ENCODE data around the gene MAN2C1.

MAN2C1 gene

DNA sequence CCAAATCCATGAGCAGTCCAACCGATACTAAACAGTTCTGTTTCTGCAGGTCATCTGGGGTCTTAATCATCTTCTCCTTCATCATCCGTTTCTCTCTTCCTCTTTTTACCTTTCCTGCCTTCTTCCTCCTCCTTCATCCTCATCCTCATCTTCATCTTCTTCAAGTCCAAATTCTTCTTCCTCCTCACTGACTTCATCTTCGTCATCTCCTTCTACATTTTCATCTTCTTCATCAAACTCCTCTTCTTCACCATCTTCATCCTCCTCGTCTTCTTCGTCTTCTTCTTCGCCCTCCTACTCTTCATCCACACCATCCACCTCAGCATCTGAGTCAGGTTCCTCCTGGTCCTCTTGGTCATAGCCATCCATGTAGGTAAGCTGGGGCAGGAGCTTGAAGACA is 46.7 kb downstream of the MAN2C1 start:
- TF ChIP-seq SIN3A (IDR thresholded peaks at IDR 0.05; ENCODE audit: borderline replicate concordance, insufficient read depth, low read length) (no peak), FOXP2 (optimal IDR thresholded peaks at IDR 0.05; ENCODE audit: borderline replicate concordance, extremely low read depth, extremely low read length, insufficient read depth) (no peak), TAF1 (IDR thresholded peaks at IDR 0.05; ENCODE audit: borderline replicate concordance, insufficient read depth, low read length) (no peak), POLR2AphosphoS5 (IDR thresholded peaks at IDR 0.05; ENCODE audit: low read depth, low read length) (no peak)
- TF ChIP-seq, protein P1, sequence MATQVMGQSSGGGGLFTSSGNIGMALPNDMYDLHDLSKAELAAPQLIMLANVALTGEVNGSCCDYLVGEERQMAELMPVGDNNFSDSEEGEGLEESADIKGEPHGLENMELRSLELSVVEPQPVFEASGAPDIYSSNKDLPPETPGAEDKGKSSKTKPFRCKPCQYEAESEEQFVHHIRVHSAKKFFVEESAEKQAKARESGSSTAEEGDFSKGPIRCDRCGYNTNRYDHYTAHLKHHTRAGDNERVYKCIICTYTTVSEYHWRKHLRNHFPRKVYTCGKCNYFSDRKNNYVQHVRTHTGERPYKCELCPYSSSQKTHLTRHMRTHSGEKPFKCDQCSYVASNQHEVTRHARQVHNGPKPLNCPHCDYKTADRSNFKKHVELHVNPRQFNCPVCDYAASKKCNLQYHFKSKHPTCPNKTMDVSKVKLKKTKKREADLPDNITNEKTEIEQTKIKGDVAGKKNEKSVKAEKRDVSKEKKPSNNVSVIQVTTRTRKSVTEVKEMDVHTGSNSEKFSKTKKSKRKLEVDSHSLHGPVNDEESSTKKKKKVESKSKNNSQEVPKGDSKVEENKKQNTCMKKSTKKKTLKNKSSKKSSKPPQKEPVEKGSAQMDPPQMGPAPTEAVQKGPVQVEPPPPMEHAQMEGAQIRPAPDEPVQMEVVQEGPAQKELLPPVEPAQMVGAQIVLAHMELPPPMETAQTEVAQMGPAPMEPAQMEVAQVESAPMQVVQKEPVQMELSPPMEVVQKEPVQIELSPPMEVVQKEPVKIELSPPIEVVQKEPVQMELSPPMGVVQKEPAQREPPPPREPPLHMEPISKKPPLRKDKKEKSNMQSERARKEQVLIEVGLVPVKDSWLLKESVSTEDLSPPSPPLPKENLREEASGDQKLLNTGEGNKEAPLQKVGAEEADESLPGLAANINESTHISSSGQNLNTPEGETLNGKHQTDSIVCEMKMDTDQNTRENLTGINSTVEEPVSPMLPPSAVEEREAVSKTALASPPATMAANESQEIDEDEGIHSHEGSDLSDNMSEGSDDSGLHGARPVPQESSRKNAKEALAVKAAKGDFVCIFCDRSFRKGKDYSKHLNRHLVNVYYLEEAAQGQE (IDR thresholded peaks at IDR 0.05; ENCODE audit: insufficient read depth in 1 of 2, low read depth in 2 of 2, low read length in 2 of 2): no peak

DNA sequence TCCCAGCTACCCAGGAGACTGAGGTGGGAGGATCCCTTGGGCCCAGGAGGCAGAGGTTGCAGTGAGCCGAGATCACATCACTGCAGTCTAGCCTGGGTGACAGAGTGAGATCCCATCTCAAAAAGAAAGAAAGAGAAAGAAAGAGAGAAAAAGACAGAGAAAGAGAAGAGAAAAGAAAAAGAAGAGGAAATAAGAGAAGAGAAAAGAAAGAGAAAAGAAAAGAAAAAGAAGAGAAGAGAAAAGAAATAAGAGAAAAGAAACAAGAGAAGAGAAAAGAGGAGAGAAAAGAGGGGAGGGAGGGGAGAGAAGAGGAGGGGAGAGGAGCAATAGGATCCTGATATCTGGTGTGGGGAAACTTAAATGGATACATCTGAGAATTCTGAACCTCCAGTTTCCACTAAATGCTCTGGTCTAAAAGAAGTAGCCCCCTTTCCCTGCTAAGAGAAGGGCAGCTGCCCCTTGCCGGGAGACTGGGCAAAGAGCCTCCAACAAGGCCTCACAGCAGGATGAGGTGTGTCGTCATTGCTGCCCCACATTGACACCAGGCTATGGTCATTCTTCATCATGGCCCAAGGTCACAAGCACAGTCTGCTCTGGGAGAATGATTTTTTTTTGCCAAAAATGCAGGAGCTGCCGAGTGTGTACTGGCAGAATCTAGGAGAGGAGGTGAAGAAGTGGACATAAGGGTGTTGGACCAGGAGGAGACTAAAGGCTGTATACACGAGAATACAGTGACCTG is 53.7 kb downstream of the MAN2C1 start:
- TF ChIP-seq FOXP2 (optimal IDR thresholded peaks at IDR 0.05; ENCODE audit: borderline replicate concordance, extremely low read depth, extremely low read length, insufficient read depth): no peak
- no peak for TF ChIP-seq SIN3A (IDR thresholded peaks at IDR 0.05; ENCODE audit: borderline replicate concordance, insufficient read depth, low read length)
- TF ChIP-seq POLR2AphosphoS5 (IDR thresholded peaks at IDR 0.05; ENCODE audit: low read depth, low read length): no peak
- TF ChIP-seq, protein P1 (IDR thresholded peaks at IDR 0.05; ENCODE audit: insufficient read depth in 1 of 2, low read depth in 2 of 2, low read length in 2 of 2): no peak
- TF ChIP-seq TAF1 (IDR thresholded peaks at IDR 0.05; ENCODE audit: borderline replicate concordance, insufficient read depth, low read length): no peak

DNA sequence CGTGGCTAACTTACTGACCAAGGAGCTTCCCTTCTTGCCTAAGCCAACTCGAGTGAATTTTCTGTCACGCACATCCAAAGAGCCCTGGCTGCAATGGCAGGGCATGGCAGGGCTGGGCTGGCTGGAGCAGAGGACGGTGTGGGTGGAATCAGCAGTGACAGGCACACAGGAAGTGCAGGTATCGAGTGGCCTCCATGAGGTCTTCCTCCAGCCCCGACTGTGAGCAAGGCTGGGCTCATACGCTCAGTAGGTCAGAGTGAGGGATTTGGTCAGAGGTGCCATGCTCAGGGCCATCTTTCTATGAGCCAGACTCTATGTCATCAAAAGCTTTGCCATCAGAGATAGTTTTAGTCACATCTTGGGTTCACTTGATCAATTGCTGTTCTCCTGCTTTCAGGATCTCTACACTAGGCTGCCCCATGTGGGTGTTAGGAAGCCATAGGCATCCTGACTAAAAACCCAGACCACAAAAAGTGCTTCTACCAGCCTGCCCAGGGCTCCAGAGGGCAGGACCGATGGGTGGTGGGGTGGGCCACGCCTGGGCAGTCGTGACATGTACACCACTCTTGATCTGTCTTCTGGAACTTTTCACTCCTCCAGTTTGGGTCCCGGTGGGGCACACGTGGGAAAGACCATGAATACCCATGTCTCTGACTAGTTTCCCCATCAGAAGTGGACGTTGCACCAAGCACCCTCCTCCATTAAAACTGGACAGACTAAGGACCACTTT is 55.1 kb downstream of the MAN2C1 start:
- TF ChIP-seq, protein P1 (IDR thresholded peaks at IDR 0.05; ENCODE audit: insufficient read depth in 1 of 2, low read depth in 2 of 2, low read length in 2 of 2): no peak
- no peak for TF ChIP-seq SIN3A (IDR thresholded peaks at IDR 0.05; ENCODE audit: borderline replicate concordance, insufficient read depth, low read length)
- no peak for TF ChIP-seq FOXP2 (optimal IDR thresholded peaks at IDR 0.05; ENCODE audit: borderline replicate concordance, extremely low read depth, extremely low read length, insufficient read depth)
- no peak for TF ChIP-seq POLR2AphosphoS5 (IDR thresholded peaks at IDR 0.05; ENCODE audit: low read depth, low read length)

DNA sequence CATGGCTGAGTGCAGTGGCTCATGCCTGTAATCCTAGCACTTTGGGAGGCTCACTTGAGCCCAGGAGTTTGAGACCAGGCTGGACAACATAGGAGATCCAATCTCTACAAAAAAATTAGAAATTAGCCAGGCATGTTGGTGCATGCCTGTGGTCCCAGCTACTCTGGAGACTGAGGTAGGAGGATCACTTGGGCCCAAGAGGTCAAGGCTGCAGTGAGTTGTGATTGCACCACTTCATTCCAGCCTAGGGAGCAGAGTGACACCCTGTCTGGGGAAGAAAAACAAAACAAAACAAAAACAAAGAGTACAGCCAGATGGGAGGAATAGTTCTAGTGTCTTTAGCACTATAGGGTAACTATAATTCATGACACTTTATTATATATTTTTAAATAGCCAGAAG is 58.7 kb downstream of the MAN2C1 start:
- TF ChIP-seq FOXP2 (optimal IDR thresholded peaks at IDR 0.05; ENCODE audit: borderline replicate concordance, extremely low read depth, extremely low read length, insufficient read depth) (no peak), SIN3A (IDR thresholded peaks at IDR 0.05; ENCODE audit: borderline replicate concordance, insufficient read depth, low read length) (no peak), TAF1 (IDR thresholded peaks at IDR 0.05; ENCODE audit: borderline replicate concordance, insufficient read depth, low read length) (no peak), POLR2AphosphoS5 (IDR thresholded peaks at IDR 0.05; ENCODE audit: low read depth, low read length) (no peak)
- TF ChIP-seq, protein P1 (IDR thresholded peaks at IDR 0.05; ENCODE audit: insufficient read depth in 1 of 2, low read depth in 2 of 2, low read length in 2 of 2): no peak

Data from PFSK-1 (cell line).